ENCODE data around the gene SPSB2.

Gene SPSB2

GRCh38 chr12:6858799-6859198, 14.3 kb downstream of the SPSB2 start:
- no peak for TF ChIP-seq CTCF (conservative IDR thresholded peaks at IDR 0.05; ENCODE audit: low read length)
- DNase-seq (ENCODE audit: low read depth), result no peak
- no peak overlapping the region for H3K4me3 ChIP-seq (ENCODE audit: low read length)

- H3K4me3 ChIP-seq (ENCODE audit: low read length), result no peak overlapping the region
- no peak for TF ChIP-seq CTCF (conservative IDR thresholded peaks at IDR 0.05; ENCODE audit: low read length)
- no peak for DNase-seq (ENCODE audit: low read depth)
These were observed 17.8 kb downstream of the SPSB2 start for GRCh38 chr12:6855322-6855721.

GRCh38 chr12:6854036-6854435, 19.1 kb downstream of the SPSB2 start:
- no peak for DNase-seq (ENCODE audit: low read depth)
- TF ChIP-seq CTCF (conservative IDR thresholded peaks at IDR 0.05; ENCODE audit: low read length), result no peak
- no peak overlapping the region for H3K4me3 ChIP-seq (ENCODE audit: low read length)

- TF ChIP-seq CTCF (conservative IDR thresholded peaks at IDR 0.05; ENCODE audit: low read length), result no peak
- H3K4me3 ChIP-seq (ENCODE audit: low read length), result peak overlapping the region; percentile 97
- no peak for DNase-seq (ENCODE audit: low read depth)
These were observed 19.5 kb downstream of the SPSB2 start for GRCh38 chr12:6853626-6854025.

- no peak for TF ChIP-seq CTCF (conservative IDR thresholded peaks at IDR 0.05; ENCODE audit: low read length)
- DNase-seq (ENCODE audit: low read depth), result peak; percentile 82
- H3K4me3 ChIP-seq (ENCODE audit: low read length), result peak overlapping the region; percentile 97
These were observed 20.3 kb downstream of the SPSB2 start for GRCh38 chr12:6852651-6853354.

- DNase-seq (ENCODE audit: low read depth), result peak; percentile 100
- 0 out of 2 replicates have a peak, but pooled peaks have one; percentile 4 for TF ChIP-seq CTCF (conservative IDR thresholded peaks at IDR 0.05; ENCODE audit: low read length)
- H3K4me3 ChIP-seq (ENCODE audit: low read length), result peak within 1 kb of the TSS; percentile 97
These were observed 21.0 kb downstream of the SPSB2 start, which contains the start of gene USP5 for GRCh38 chr12:6851921-6852650. Gene USP5 (plus strand): TSS chr12:6852150. CDS start chr12:6852180, 30 bp downstream.
